HepG2 (cell line): Measurements from ENCODE around the gene DNLZ. TPM values are rescaled to one million over a fixed set of nuclear protein-coding genes. Genes with fewer than 3 reads are reported as not detected.
A peak's percentile ranks its signal among the peaks of the same experiment; 100 is the strongest.

Source experiments
- DMAP1 ChIP-seq: IDR thresholded peaks from 2 replicates; pipeline ENCODE4 v1.6.1; 2016
- HCFC1 ChIP-seq: fragments of 150-350 bp; IDR thresholded peaks from 2 replicates; pipeline ENCODE4 v1.6.1; 2014; ENCODE audit warnings: low read depth, low read length
- HIC2 ChIP-seq: sonication (generic); formaldehyde crosslinking; IDR thresholded peaks from 2 replicates; pipeline ENCODE4 v1.9.0; 2022; ENCODE audit warnings: low read depth, missing genetic modification reagents
- HNF1B ChIP-seq: sonication (generic); formaldehyde crosslinking; IDR thresholded peaks from 2 replicates; pipeline ENCODE4 v1.5.1; 2020; ENCODE audit warnings: mild to moderate bottlenecking, moderate library complexity, missing genetic modification reagents
- HNF4A ChIP-seq: sonication (generic); formaldehyde crosslinking; IDR thresholded peaks from 2 replicates; pipeline ENCODE4 v1.4.0; 2020; ENCODE audit warnings: missing genetic modification reagents
- SP5 ChIP-seq: IDR thresholded peaks from 2 replicates; pipeline ENCODE4 v1.6.1; 2016; ENCODE audit warnings: low read depth, borderline replicate concordance
- TCF7 ChIP-seq: sonication (generic); IDR thresholded peaks from 2 replicates; pipeline ENCODE4 v1.6.1; 2016; ENCODE audit warnings: antibody characterized with exemption, low read depth
- U2AF2 ChIP-seq: fragments of 200-400 bp; formaldehyde crosslinking; IDR thresholded peaks from 2 replicates; pipeline ENCODE4 v1.6.1; 2017; ENCODE audit warnings: low read depth, mild to moderate bottlenecking, low read length
- ZFAT ChIP-seq: sonication (generic); formaldehyde crosslinking; conservative IDR thresholded peaks from 2 replicates; pipeline ENCODE4 v1.8.1; 2023; ENCODE audit warnings: missing genetic modification reagents, inconsistent platforms
- ZFX ChIP-seq: sonication (generic); formaldehyde crosslinking; IDR thresholded peaks from 2 replicates; pipeline ENCODE4 v1.4.0; 2020; ENCODE audit warnings: mild to moderate bottlenecking, low read depth, missing genetic modification reagents, moderate library complexity
- ZFY ChIP-seq: sonication (generic); formaldehyde crosslinking; IDR thresholded peaks from 2 replicates; pipeline ENCODE4 v1.4.0; 2020; ENCODE audit warnings: missing genetic modification reagents
- ZHX2 ChIP-seq, 2 experiments: sonication (generic) in 1 of 2; formaldehyde crosslinking in 1 of 2; IDR thresholded peaks; 2 replicates each; pipeline versions ENCODE4 v1.6.1 to v1.9.0; 2014 to 2022; ENCODE audit warnings: antibody characterized with exemption in 1 of 2, borderline replicate concordance in 1 of 2, inconsistent platforms in 1 of 2, low read depth in 1 of 2, missing genetic modification reagents in 1 of 2
- ZNF280B ChIP-seq: sonication (generic); formaldehyde crosslinking; IDR thresholded peaks from 2 replicates; pipeline ENCODE4 v1.5.0; 2020; ENCODE audit warnings: missing genetic modification reagents, mild to moderate bottlenecking, borderline replicate concordance
- ZNF446 ChIP-seq: sonication (generic); formaldehyde crosslinking; IDR thresholded peaks from 2 replicates; pipeline ENCODE4 v1.5.0; 2020; ENCODE audit warnings: mild to moderate bottlenecking, missing genetic modification reagents
- ZNF572 ChIP-seq: sonication (generic); formaldehyde crosslinking; IDR thresholded peaks from 2 replicates; pipeline ENCODE4 v1.5.1; 2020; ENCODE audit warnings: mild to moderate bottlenecking, missing genetic modification reagents
- ZNF605 ChIP-seq: sonication (generic); formaldehyde crosslinking; IDR thresholded peaks from 2 replicates; pipeline ENCODE4 v1.8.0; 2022; ENCODE audit warnings: mild to moderate bottlenecking, missing genetic modification reagents
- ZNF678 ChIP-seq: sonication (generic); formaldehyde crosslinking; IDR thresholded peaks from 2 replicates; pipeline ENCODE4 v1.4.0; 2020; ENCODE audit warnings: mild to moderate bottlenecking, missing genetic modification reagents
- ZNF709 ChIP-seq: sonication (generic); formaldehyde crosslinking; IDR thresholded peaks from 2 replicates; pipeline ENCODE4 v1.5.0; 2020; ENCODE audit warnings: mild to moderate bottlenecking, missing genetic modification reagents
- polyA plus RNA-seq, 8 experiments: library from polyadenylated mRNA; depleted of rRNA in 3 of 8; stranded (reverse) in 7 of 8; unstranded in 1 of 8; fragments of >200 nt; fragmentation: Illumina TruSeq in 4 of 8; extraction: Trizol in 4 of 8; gene quantifications; 2 replicates each; pipeline versions ENCODE4 v1.2.1 to v1.2.3, GENCODE V29; 2011 to 2016; ENCODE audit warnings: low read depth in 4 of 8, missing spikeins in 1 of 8, mixed read lengths in 1 of 8; ENCODE audit not compliant: insufficient read depth in 1 of 8
- total RNA-seq, 5 experiments: library from RNA; depleted of rRNA; stranded (reverse); fragments of >200 nt; fragmentation: Illumina TruSeq; extraction: Trizol; gene quantifications; 2 replicates each; pipeline ENCODE4 v1.2.3, GENCODE V29; 2016; ENCODE audit warnings: low read depth in 1 of 5

Gene DNLZ
- total and polyA plus RNA-seq, 2 of the 13 experiments (the other 11 are each of a cell fraction or from before 2014, with no cell fraction given) = 3.4 to 8.0 TPM

GRCh38 chr9:136409557-136410455, 46.3 kb upstream of the DNLZ start (continued):
- no peak for TF ChIP-seq ZHX2 (IDR thresholded peaks at IDR 0.05; ENCODE audit: low read depth)
- peak; percentile 81; the same call in 1 of the 2 replicates for TF ChIP-seq ZHX2 (CRISPR knock-in tag; IDR thresholded peaks at IDR 0.05; ENCODE audit: borderline replicate concordance)
- peak; percentile 28; the same call in 1 of the 2 replicates for TF ChIP-seq HNF1B (CRISPR knock-in tag)
- no peak for TF ChIP-seq HCFC1
- no peak for TF ChIP-seq ZFX (CRISPR knock-in tag)
- TF ChIP-seq ZNF709 (CRISPR knock-in tag) = no peak; the same call in 1 of the 2 replicates
- TF ChIP-seq HNF4A (CRISPR knock-in tag) = 0 out of 2 replicates have a peak, but pooled peaks have one; percentile 6
- TF ChIP-seq ZFAT = no peak
- peak; percentile 46; the same call in 1 of the 2 replicates for TF ChIP-seq HIC2 (CRISPR knock-in tag)
- TF ChIP-seq ZNF280B (CRISPR knock-in tag) = no peak
- TF ChIP-seq DMAP1 (CRISPR knock-in tag) = peak; percentile 2; the same call in 1 of the 2 replicates
- TF ChIP-seq ZNF605 (CRISPR knock-in tag) = 0 out of 2 replicates have a peak, but pooled peaks have one; percentile 58
- no peak; the same call in 1 of the 2 replicates for TF ChIP-seq ZFY (CRISPR knock-in tag)
- no peak for TF ChIP-seq SP5 (CRISPR knock-in tag)
- no peak for TF ChIP-seq ZNF446
- TF ChIP-seq TCF7 = no peak
- no peak for TF ChIP-seq U2AF2
- no peak for TF ChIP-seq ZNF678 (CRISPR knock-in tag)
- TF ChIP-seq ZNF572 = 0 out of 2 replicates have a peak, but pooled peaks have one; percentile 21
